NCI-H2227 (cell line): ENCODE results near the gene UBE2QL1.

Experiments used
- DNase-seq: peaks from one replicate; lab custom pipeline; 2025; ENCODE audit not compliant: unreplicated experiment; lab: John Stamatoyannopoulos, UW

Gene UBE2QL1

DNA sequence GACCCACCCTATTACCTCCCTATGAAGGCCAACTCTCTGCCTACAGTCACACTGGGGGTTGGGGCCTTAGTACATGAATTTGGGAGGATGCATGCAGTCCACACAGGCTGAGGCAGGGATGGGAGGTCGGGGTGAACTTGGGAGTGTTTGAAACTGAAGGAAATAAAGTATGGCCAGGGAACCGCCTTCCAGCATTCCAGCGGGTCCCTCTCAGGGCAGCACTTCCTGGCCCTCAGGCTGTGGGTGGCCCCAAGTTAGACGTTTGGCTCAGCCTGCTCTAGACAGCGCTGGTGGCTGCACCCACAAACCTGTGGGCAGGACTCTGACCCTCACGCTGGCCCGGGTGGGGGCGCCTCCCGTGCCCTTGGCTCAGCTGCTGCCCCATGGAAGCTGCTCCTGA is 74.3 kb downstream of the UBE2QL1 start:
- DNase-seq = no peak

DNA sequence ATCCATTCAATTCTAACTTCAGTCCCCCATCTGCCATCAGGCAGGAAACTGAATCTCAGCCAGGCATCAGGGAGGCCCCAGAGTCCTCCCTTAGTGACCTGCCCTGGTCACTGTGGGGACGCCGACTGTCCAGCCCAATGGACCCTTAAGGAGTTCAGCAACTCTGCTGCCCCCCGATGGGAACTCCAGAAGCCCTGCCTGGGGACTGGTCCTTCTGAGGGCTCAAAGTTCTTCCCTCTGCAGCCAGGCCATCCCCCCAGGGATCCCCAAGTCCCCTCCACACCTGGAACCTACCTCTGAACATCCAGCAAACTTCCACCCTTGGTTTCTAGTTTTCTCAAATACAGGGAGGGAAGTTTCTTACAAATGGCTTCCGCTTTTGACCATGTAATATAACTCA is 76.8 kb downstream of the UBE2QL1 start:
- no peak for DNase-seq

DNA sequence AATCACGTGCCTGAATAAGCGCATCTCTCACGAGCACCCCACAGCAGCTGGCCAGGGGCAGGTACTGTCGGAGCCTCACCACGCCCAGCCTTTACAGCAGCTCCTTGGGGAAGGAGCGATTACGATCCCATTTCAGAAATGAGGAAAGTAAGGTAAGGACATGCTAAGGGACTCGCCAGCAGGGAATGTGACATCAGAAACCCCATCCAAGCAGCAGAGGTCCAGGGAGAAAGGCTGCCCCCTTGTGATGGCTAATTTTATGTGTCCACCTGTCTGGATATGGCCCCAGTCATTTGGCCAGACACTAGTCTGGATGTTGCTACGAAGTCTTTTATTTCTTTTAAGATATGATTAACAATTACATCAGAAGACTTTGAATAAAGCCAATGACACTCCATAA is 77.3 kb downstream of the UBE2QL1 start:
- no peak for DNase-seq

DNA sequence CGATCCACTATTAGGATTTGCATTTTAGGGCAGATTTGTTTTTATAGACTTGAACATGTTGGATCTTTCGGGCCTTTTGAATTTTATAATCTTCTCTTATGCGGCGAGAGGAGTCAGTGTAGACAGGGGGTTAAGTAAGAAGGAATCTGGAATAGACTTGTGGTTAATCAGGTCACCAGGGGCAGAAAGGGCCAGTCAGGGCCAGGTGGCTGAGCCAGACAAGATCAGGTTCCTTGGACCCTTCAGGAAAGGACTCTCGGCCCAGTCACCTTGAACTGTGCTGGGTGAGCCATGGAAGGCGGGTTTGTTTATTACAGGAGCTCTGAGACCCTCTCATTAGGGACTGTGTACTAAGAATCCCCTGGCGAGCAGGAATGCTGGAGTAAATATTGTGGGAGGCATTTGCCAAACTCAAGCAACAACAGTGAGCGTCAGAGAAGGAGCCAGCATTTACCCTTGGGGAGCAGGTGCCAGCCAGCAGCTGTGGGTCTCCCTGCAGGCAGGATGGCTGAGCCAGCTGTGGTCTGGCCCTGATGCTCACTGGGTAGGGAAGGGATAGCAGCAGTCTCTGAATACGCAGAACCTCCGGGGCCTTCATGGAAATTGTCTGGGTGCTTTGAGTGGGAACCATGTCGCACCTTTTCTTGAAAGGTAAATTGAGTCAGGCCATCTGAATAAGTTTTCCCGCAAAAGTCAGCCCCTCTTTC is 79.2 kb downstream of the UBE2QL1 start:
- no peak for DNase-seq

DNA sequence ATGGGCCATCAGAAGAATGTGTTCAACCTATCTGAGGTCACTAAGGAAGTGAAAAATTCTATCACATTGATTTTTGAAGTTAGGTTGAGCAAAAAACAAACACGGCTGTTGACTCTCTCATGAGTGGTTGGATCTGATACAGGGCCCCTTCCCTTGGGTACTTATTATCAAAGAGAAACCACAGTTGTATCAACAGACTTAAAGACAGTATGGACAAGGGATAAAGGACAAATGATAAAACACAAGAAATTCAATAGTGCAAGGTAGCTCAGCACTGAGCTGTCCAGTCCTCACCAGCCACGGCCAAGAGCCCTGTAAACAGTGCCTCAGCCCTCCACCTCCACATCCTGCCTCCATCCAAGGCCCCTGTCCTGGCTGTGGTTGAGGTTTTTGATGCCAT is 86.9 kb downstream of the UBE2QL1 start:
- no peak for DNase-seq

DNA sequence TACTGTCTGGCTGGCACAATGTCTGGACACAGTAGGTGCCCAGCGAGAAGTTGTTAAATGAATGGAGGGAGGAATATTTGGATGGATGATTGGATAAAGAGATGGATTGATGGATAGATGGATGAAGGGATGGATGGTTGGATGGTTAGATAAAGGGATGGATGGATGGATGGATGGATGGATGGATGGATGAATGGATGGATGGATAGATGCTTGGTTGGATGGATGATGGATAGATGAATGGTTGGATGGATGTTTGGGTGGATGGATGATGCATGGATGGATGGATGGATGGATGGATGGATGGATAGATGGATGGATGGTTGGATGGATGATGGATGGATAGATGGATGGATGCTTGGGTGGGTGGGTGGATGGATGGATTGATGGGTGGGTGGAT is 90.4 kb downstream of the UBE2QL1 start:
- no peak for DNase-seq

DNA sequence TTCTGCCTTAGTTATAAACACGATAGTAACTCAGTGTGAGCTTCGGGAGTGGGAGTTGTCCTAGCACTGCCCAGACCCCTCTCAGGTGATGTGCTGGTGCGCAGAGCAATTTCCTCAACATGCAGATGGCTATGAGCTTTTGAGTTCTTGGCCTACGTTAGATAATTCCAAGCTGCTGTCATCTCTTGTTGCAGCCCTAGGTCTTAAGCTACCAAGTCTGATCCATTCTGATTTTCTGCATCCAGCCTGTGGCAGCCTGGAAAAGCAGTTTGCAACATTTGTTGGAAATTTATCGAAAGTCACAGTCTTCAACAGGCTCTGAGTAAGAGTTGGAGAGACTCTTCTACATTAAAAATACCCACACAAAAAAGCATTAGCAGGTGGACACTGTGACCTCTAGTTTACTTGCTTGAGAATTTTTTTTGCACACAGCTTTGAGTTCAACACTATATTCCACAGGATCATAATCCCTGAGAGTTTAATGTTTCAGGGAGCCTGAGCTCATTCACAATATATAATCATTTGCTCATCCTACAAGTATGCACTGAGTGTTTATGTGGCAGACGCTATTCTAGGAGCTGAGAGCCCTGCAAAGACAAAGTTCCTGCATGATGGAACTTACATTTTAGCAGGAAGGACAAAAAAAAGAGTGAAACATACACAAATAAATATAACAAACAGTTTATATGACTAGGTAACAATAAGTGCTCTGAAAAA is 91.6 kb downstream of the UBE2QL1 start:
- DNase-seq = no peak

DNA sequence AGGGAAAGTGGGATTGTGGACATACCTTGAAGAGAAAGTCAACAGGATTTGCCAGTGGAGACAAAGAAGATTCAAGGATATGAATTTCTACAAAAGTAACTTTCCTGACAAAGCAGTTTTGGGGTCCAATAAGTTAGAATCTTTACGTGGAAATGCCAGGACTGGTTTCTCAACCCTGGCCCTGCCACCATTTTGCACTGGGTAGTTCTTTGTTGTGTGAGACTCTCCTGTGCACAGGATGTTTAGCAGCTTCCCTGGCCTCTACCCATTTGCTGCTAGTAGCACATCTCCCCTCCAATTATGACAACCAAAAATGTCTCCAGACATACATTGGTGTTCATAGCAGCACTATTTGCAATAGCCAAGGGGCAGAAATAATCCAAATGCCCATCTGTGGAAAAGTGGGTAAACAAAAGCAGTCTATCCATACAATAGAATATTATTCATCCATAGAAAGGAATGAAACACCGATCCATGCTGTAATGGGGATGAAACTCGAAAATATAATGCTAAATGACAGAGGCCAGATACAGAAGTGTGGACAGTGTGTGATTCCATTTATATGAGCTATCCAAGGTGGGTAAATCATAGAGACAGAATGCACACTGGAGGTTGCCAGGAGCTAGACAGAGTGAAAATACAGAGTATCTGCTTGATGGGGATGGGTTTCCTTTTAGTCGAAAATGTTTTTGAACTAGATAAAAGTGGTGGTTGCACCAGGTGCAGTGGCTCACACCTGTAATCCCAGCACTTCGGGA is 92.8 kb downstream of the UBE2QL1 start:
- no peak for DNase-seq

DNA sequence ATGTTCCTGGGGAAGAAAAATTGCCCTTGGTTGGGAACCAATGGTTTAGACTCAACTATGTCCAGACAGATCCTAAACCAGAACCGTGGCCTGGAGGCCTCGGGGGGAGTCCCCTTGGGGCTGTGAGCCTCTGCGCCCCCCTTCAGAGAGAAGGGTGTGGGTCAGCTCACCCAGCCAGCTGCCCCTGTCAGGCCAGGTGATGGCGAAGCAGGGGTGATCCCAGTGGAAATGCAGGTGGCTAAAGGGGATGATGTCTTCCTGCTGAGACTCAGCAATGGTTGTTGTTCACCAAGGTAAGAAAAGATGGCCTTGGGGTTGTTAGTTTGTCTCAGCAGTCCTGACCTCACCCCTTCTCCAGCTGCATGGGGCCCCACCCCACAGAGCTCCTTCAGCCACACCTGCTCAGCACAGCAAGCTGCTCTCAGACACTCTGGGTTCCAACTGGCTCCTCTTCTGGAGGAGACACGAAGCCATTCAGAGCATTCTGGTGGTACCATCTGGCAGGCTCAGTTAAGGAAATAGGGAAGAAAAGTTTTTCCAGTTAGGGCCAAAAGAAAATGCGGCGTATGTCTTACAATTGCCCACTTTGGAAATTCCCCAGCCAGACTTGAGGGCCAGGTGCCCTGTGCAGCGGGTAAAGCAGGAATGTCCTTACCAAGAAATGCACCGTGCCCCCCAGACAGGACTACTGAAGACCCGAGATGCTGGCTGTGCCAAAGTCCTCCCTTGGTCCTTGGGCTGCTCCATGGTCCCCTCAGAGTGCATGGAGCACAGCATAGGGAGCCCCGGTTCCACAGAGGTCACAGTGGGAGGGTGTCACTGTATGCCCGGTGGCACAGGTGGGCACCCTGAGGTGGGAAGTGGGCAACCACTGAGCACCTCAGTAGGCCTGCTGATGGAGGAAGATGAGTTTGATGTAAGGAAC is 94.0 kb downstream of the UBE2QL1 start:
- no peak for DNase-seq

DNA sequence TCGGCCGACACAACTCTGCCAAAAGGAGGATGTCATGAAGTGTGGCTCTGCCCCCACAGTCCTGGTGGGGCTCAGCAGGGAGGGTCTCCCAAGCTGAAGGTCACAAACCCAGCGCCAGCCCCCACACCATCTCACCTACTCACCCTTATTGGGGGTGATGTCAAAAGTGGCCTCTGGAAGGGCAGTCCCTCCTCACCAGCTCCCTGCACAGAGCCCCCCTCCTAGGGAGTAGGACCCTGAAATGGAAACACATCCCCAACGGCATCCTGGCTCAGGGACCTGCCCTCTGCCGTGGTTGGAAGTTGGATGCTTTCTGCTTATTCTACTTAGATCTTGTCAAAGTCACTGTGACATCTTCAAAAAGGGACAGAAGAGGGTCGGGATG is 94.7 kb downstream of the UBE2QL1 start:
- DNase-seq = no peak

DNA sequence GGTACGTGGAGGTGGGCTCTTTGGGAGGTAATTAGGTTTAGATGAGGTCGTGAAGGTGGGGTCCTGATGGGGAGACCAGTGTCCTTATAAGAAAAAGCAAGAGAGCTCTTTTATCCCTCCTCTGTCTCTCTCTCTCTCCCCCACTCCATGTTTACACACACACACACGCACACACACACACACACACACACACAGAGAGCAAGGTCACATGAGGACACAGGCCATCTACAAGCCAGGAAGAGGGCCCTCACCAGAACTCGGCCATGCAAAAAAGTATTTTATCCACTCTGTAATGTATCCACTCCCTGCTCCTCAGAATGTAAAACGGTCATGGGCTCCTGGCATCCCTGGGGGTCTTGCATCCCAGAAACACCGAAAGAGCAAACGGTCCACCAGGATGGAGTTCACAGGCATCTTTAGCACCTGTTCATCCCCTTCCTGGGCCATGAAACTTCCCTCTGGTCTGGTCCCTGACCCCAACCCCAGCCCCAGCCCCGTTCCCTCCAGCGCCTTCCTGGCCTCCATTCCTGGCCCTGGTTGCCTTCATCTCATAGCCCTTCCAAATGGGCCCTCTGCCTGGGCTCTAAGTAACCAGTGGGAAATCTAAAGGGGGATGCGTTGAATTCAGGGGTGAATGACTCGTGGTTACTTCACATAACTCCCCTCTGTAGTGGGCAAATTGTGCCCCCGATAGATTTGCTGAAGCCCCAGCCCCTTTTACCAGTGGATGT is 95.3 kb downstream of the UBE2QL1 start:
- no peak for DNase-seq
